GM12878 (cell line): ENCODE measurements around the gene FETUB. TPM values are rescaled to one million over a fixed set of nuclear protein-coding genes. Genes with fewer than 3 reads are reported as not detected.

ENCODE experiments used
- ATAC-seq: fragments of 200-7000 bp; cut with Tn5 transposase; 3 replicates; pipeline ENCODE4 v1.9.1; 2020; ENCODE audit warnings: mild to moderate bottlenecking, moderate library complexity
- BruUV-seq: library from RNA; stranded (reverse); fragments of 400-500 nt; replicated peaks from 2 replicates; lab custom pipeline; 2021; lab: Mats Ljungman, UMichigan
- CTCF ChIA-PET: fragments of 300-600 bp; sonication (Branson Sonifier 250); formaldehyde crosslinking; extraction: SDS; loops from one replicate; lab custom pipeline; 2021; ENCODE audit warnings: inconsistent platforms; lab: Yijun Ruan, JAX
- POLR2A ChIA-PET: fragments of 350-600 bp; formaldehyde crosslinking; extraction: SDS; loops from one replicate; lab custom pipeline; 2021; ENCODE audit warnings: inconsistent platforms; lab: Charles Lee
- RAD21 ChIA-PET: fragments of 300-600 bp; sonication (Branson Sonifier 250); formaldehyde crosslinking; loops from one replicate; lab custom pipeline; 2023; ENCODE audit warnings: antibody characterized with exemption; ENCODE audit not compliant: unreplicated experiment; lab: Charles Lee
- SMC1A ChIA-PET: fragments of 300-600 bp; sonication (Branson Sonifier 250); formaldehyde crosslinking; loops from one replicate; lab custom pipeline; 2023; ENCODE audit not compliant: unreplicated experiment, uncharacterized antibody; lab: Charles Lee
- DNase-seq: peaks from one replicate; pipeline ENCODE4 v3.0.0-alpha.2; 2011; ENCODE audit warnings: low read depth, low spot score
- FAIRE-seq: peaks from 3 replicates; lab custom pipeline; 2011; peaks lifted over from hg19 to GRCh38; lab: Jason Lieb, UNC
- H2AFZ ChIP-seq: 2 replicates; pipeline ENCODE4 v1.6.0; 2011; ENCODE audit warnings: low read depth, low read length, control low read depth; ENCODE audit not compliant: control insufficient read depth
- H3K27ac ChIP-seq: 2 replicates; pipeline ENCODE4 v1.5.1; 2011; ENCODE audit warnings: control low read depth; ENCODE audit not compliant: control insufficient read depth, insufficient read depth
- H3K27me3 ChIP-seq, 2 experiments: replicated peaks in 1 of 2; 2 replicates each; pipeline versions ENCODE4 v1.6.0 to v1.6.1; 2011; ENCODE audit warnings: low read length in 1 of 2; ENCODE audit not compliant: control insufficient read depth in 2 of 2, insufficient read depth in 2 of 2
- H3K36me3 ChIP-seq, 2 experiments: 2 replicates each; pipeline ENCODE4 v1.5.1; 2011; ENCODE audit warnings: low read length in 1 of 2; ENCODE audit not compliant: control insufficient read depth in 2 of 2, insufficient read depth in 2 of 2
- H3K4me1 ChIP-seq: 2 replicates; pipeline ENCODE4 v1.6.1; 2011; ENCODE audit warnings: mild to moderate bottlenecking, low read length, moderate library complexity, mixed read lengths; ENCODE audit not compliant: control insufficient read depth, insufficient read depth
- H3K4me2 ChIP-seq: 2 replicates; pipeline ENCODE4 v1.6.0; 2011; ENCODE audit warnings: control low read depth; ENCODE audit not compliant: control insufficient read depth, insufficient read depth
- H3K4me3 ChIP-seq: fragments of 200-600 bp; sonication (generic); 2 replicates; pipeline ENCODE4 v1.5.1; 2016
- H3K79me2 ChIP-seq: 2 replicates; pipeline ENCODE4 v1.6.0; 2011; ENCODE audit warnings: low read length; ENCODE audit not compliant: control insufficient read depth, insufficient read depth
- H3K9ac ChIP-seq: 2 replicates; pipeline ENCODE4 v1.8.0; 2011; ENCODE audit warnings: low read length, control low read depth, mixed read lengths; ENCODE audit not compliant: control insufficient read depth, insufficient read depth
- H3K9me3 ChIP-seq: replicated peaks from 3 replicates; pipeline ENCODE4 v1.5.1; 2011; ENCODE audit warnings: mild to moderate bottlenecking, low read length; ENCODE audit not compliant: control insufficient read depth, insufficient read depth
- H4K20me1 ChIP-seq: 2 replicates; pipeline ENCODE4 v1.6.0; 2011; ENCODE audit not compliant: control insufficient read depth, insufficient read depth
- ATF7 ChIP-seq: fragments of 450-650 bp; IDR thresholded peaks from 2 replicates; pipeline ENCODE4 v1.6.1; 2016; ENCODE audit warnings: low read depth, mild to moderate bottlenecking
- CBX3 ChIP-seq: fragments of 200-600 bp; sonication (generic); IDR thresholded peaks from 2 replicates; pipeline ENCODE4 v1.6.1; 2016; ENCODE audit warnings: low read depth, borderline replicate concordance
- ETV6 ChIP-seq, 2 experiments: fragments of 450-650 bp in 1 of 2; IDR thresholded peaks in 1 of 2; conservative IDR thresholded peaks in 1 of 2; 2 replicates each; pipeline ENCODE4 v1.6.1; 2014; ENCODE audit warnings: antibody characterized with exemption in 1 of 2, borderline replicate concordance in 1 of 2, low read depth in 1 of 2, mild to moderate bottlenecking in 1 of 2, moderate library complexity in 1 of 2
- FOS ChIP-seq: IDR thresholded peaks from 3 replicates; pipeline ENCODE4 v1.6.1; 2011; ENCODE audit warnings: borderline replicate concordance; ENCODE audit not compliant: insufficient read length; ENCODE audit errors: extremely low read depth
- GABPA ChIP-seq: IDR thresholded peaks from 2 replicates; pipeline ENCODE4 v1.6.1; 2014; ENCODE audit warnings: antibody characterized with exemption, low read depth, mild to moderate bottlenecking, inconsistent platforms
- HCFC1 ChIP-seq: fragments of 150-350 bp; IDR thresholded peaks from 2 replicates; pipeline ENCODE4 v1.6.1; 2014; ENCODE audit warnings: low read length
- HDAC2 ChIP-seq: fragments of 200-600 bp; sonication (generic); IDR thresholded peaks from 2 replicates; pipeline ENCODE4 v1.6.1; 2017
- JUNB ChIP-seq: IDR thresholded peaks from 2 replicates; pipeline ENCODE4 v1.6.1; 2016; ENCODE audit warnings: antibody characterized with exemption, mild to moderate bottlenecking
- NR2C1 ChIP-seq: fragments of 450-650 bp; IDR thresholded peaks from 2 replicates; pipeline ENCODE4 v1.6.1; 2017; ENCODE audit warnings: antibody characterized with exemption, mild to moderate bottlenecking, moderate library complexity
- NRF1 ChIP-seq: conservative IDR thresholded peaks from 2 replicates; pipeline ENCODE4 v1.6.1; 2011; ENCODE audit warnings: mild to moderate bottlenecking, low read depth, low read length, improper control_type of control experiment
- SIX5 ChIP-seq: IDR thresholded peaks from 2 replicates; pipeline ENCODE4 v1.6.1; 2011; ENCODE audit warnings: mild to moderate bottlenecking, low read depth, low read length, moderate library complexity; ENCODE audit not compliant: severe bottlenecking
- ZNF207 ChIP-seq: fragments of 450-650 bp; IDR thresholded peaks from 2 replicates; pipeline ENCODE4 v1.6.1; 2014; ENCODE audit warnings: antibody characterized with exemption, mild to moderate bottlenecking, borderline replicate concordance
- ZZZ3 ChIP-seq: IDR thresholded peaks from 2 replicates; pipeline ENCODE4 v1.6.1; 2011; ENCODE audit warnings: low read depth; ENCODE audit not compliant: control insufficient read depth, insufficient read length
- WGBS: methylation state at CpG from one replicate; pipeline ENCODE4 v1.1.6; 2016; ENCODE audit warnings: low lambda C conversion rate; ENCODE audit not compliant: insufficient replicate concordance, insufficient coverage; ENCODE audit errors: missing lambda C conversion rate; 5-methylcytosine and 5-hydroxymethylcytosine counted together
- in situ Hi-C: fragments of 300-500 bp; cut with MboI; formaldehyde crosslinking; loops from 9 replicates; pipeline ENCODE4 v1.14.3; 2018; ENCODE audit warnings: mixed read lengths
- intact Hi-C: fragments of 100-400 bp; cut with micrococcal nuclease; formaldehyde crosslinking; loops from one replicate; pipeline ENCODE4 v1.14.2; 2022; ENCODE audit not compliant: unreplicated experiment
- polyA plus RNA-seq, 11 experiments: library from polyadenylated mRNA; depleted of rRNA in 4 of 11; unstranded in 6 of 11; stranded (reverse) in 5 of 11; fragments of >200 nt; fragmentation: Nextera tagmentation in 4 of 11; fragmentation: Illumina TruSeq in 1 of 11; extraction: Ambion mirVana in 4 of 11; extraction: Trizol in 1 of 11; gene quantifications; 1 replicate in 1 of 11; 2 replicates in 10 of 11; pipeline versions ENCODE4 v1.2.1 to v1.2.3, GENCODE V29; 2011 to 2016; ENCODE audit warnings: inconsistent platforms in 2 of 11, missing spikeins in 2 of 11, low read depth in 1 of 11
- total RNA-seq, 4 experiments: library from RNA; depleted of rRNA in 3 of 4; stranded (reverse); fragments of >200 nt in 3 of 4; fragmentation: Illumina TruSeq in 1 of 4; extraction: Trizol in 1 of 4; gene quantifications; 2 replicates each; pipeline versions ENCODE4 v1.2.1 to v1.2.3, GENCODE V29; 2013 to 2021
- TF ChIP-seq, protein P1 (sequence below): fragments of 450-650 bp; IDR thresholded peaks from 2 replicates; pipeline ENCODE4 v1.6.1; 2016; ENCODE audit warnings: mild to moderate bottlenecking, moderate library complexity, borderline replicate concordance
- TF ChIP-seq, protein P2 (sequence below): IDR thresholded peaks from 2 replicates; pipeline ENCODE4 v1.6.1; 2012; ENCODE audit warnings: mild to moderate bottlenecking, low read depth, low read length

The FETUB gene
- total and polyA plus RNA-seq, 10 of the 15 experiments (the other 5 are each of a cell fraction or from before 2014, with no cell fraction given): not detected

DNA sequence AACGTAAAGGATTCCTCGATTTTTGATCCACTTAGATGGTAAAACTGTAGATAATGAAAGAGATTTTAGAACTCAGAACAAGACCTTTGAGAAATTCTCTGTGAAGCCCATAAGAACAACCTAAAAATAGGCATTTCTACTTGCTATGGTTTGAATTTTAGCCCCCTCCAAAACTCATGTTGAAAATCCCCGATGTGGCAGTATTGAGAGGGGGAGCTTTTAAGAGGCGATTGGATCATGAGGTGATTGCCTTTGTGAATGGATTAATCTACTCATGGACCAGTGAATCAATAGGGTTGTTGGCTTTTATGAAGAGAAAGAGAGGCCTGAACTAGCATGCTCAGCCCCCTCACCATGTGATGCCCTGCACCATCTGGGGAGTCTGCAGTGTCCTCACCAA is 47.5 kb upstream of the FETUB start:
- Histone ChIP-seq H3K9me3 (no peaks in the 10 kb centered on the region), H3K27me3 (peaks cover 0 to 2% of the 10 kb centered on the region in 2 experiments; a peak in 1 of 4 replicates), H4K20me1 (no peaks in the 10 kb centered on the region), H3K9ac (no peak overlapping the region), H3K79me2 (no peaks in the 10 kb centered on the region), H3K36me3 (0 out of 4 replicates have a peak, but pooled peaks cover 0 to 3% of the 10 kb centered on the region in 2 experiments), H2AFZ (no peak overlapping the region), H3K4me1 (no peaks in the 10 kb centered on the region), H3K27ac (no peak overlapping the region), H3K4me2 (no peak overlapping the region), H3K4me3 (no peak overlapping the region)
- ChIA-PET CTCF (interaction anchor here (2.0 kb wide), 1 partner anchor 649 kb away, joined by 5 read pairs; no protein-coding TSS in a partner anchor), POLR2A (no interaction called here), RAD21 (no interaction called here), SMC1A (interaction anchor here (0.7 kb wide), 1 partner anchor 391 kb away, joined by 3 read pairs; no protein-coding TSS in a partner anchor)
- intact Hi-C loops (no loop called here), in situ Hi-C loops (no loop called here)
- BruUV-seq: no TSS peak
- DNase-seq (no peak), ATAC-seq (no peak), FAIRE-seq (no peak)
- TF ChIP-seq, protein P1, sequence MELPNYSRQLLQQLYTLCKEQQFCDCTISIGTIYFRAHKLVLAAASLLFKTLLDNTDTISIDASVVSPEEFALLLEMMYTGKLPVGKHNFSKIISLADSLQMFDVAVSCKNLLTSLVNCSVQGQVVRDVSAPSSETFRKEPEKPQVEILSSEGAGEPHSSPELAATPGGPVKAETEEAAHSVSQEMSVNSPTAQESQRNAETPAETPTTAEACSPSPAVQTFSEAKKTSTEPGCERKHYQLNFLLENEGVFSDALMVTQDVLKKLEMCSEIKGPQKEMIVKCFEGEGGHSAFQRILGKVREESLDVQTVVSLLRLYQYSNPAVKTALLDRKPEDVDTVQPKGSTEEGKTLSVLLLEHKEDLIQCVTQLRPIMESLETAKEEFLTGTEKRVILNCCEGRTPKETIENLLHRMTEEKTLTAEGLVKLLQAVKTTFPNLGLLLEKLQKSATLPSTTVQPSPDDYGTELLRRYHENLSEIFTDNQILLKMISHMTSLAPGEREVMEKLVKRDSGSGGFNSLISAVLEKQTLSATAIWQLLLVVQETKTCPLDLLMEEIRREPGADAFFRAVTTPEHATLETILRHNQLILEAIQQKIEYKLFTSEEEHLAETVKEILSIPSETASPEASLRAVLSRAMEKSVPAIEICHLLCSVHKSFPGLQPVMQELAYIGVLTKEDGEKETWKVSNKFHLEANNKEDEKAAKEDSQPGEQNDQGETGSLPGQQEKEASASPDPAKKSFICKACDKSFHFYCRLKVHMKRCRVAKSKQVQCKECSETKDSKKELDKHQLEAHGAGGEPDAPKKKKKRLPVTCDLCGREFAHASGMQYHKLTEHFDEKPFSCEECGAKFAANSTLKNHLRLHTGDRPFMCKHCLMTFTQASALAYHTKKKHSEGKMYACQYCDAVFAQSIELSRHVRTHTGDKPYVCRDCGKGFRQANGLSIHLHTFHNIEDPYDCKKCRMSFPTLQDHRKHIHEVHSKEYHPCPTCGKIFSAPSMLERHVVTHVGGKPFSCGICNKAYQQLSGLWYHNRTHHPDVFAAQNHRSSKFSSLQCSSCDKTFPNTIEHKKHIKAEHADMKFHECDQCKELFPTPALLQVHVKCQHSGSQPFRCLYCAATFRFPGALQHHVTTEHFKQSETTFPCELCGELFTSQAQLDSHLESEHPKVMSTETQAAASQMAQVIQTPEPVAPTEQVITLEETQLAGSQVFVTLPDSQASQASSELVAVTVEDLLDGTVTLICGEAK: no peak
- TF ChIP-seq, protein P2, sequence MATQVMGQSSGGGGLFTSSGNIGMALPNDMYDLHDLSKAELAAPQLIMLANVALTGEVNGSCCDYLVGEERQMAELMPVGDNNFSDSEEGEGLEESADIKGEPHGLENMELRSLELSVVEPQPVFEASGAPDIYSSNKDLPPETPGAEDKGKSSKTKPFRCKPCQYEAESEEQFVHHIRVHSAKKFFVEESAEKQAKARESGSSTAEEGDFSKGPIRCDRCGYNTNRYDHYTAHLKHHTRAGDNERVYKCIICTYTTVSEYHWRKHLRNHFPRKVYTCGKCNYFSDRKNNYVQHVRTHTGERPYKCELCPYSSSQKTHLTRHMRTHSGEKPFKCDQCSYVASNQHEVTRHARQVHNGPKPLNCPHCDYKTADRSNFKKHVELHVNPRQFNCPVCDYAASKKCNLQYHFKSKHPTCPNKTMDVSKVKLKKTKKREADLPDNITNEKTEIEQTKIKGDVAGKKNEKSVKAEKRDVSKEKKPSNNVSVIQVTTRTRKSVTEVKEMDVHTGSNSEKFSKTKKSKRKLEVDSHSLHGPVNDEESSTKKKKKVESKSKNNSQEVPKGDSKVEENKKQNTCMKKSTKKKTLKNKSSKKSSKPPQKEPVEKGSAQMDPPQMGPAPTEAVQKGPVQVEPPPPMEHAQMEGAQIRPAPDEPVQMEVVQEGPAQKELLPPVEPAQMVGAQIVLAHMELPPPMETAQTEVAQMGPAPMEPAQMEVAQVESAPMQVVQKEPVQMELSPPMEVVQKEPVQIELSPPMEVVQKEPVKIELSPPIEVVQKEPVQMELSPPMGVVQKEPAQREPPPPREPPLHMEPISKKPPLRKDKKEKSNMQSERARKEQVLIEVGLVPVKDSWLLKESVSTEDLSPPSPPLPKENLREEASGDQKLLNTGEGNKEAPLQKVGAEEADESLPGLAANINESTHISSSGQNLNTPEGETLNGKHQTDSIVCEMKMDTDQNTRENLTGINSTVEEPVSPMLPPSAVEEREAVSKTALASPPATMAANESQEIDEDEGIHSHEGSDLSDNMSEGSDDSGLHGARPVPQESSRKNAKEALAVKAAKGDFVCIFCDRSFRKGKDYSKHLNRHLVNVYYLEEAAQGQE: no peak
- no peak for TF ChIP-seq ZNF207
- no peak for TF ChIP-seq GABPA
- no peak for TF ChIP-seq NR2C1
- no peak for TF ChIP-seq CBX3
- TF ChIP-seq SIX5: no peak
- TF ChIP-seq ATF7: no peak
- TF ChIP-seq ZZZ3: no peak
- TF ChIP-seq NRF1: no peak
- no peak for TF ChIP-seq HCFC1
- no peak for TF ChIP-seq FOS
- TF ChIP-seq ETV6 (conservative IDR thresholded peaks at IDR 0.05 in 1 of 2, IDR thresholded peaks at IDR 0.05 in 1 of 2; ENCODE audit: borderline replicate concordance in 1 of 2, low read depth in 1 of 2): no peak
- no peak for TF ChIP-seq HDAC2
- TF ChIP-seq JUNB: no peak
- WGBS: 60% methylated on average over 4 of the region's 4 CpGs
